Gastrocnemius medialis (tissue), 4 donors: ENCODE data around the gene OR52N4.

ENCODE experiments used
- CTCF ChIP-seq, 5 experiments: fragments of 450-650 bp in 3 of 5; fragments of 200-600 bp in 2 of 5; sonication (generic) in 2 of 5; IDR thresholded peaks in 4 of 5; conservative IDR thresholded peaks in 1 of 5; 1 replicate in 4 of 5; 2 replicates in 1 of 5; pipeline ENCODE4 v1.5.1; 2016 to 2019; ENCODE audit warnings: antibody characterized with exemption in 5 of 5, mild to moderate bottlenecking in 3 of 5, moderate library complexity in 3 of 5
- POLR2A ChIP-seq, 2 donors: fragments of 450-650 bp; IDR thresholded peaks; one replicate each; pipeline ENCODE4 v1.6.1; 2017; ENCODE audit warnings: antibody characterized with exemption in 2 of 2, mild to moderate bottlenecking in 2 of 2, moderate library complexity in 2 of 2

DNA sequence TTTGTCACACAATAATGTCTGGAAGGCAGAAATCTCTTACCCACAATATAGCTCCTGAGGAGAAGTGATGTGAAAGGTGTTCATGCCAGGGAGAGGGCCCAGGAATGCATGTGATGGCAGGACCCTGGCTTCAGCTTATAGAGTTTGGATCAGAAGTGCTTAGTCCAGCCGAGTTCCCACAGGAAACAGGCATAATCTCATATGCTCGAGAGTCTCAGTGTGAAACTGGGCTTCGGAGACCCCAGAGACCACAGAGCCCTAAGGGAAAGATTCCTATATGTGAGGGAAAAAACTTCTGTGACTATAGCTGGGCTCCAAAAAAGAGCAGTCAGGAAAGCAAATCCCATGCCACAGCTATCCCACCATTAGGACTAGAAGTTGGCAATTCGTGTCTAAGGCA is 29.2 kb downstream of the OR52N4 start, which contains the start of gene OR52N5:
- TF ChIP-seq POLR2A (IDR thresholded peaks at IDR 0.05) (no peak), CTCF (IDR thresholded peaks at IDR 0.05 in 4 of 5, conservative IDR thresholded peaks at IDR 0.05 in 1 of 5) (no peak)
